GM12878 (cell line): ENCODE measurements around the gene MICA. TPM values are rescaled to one million over a fixed set of nuclear protein-coding genes. Genes with fewer than 3 reads are reported as not detected.

ENCODE experiments used
- ATAC-seq: fragments of 200-7000 bp; cut with Tn5 transposase; 3 replicates; pipeline ENCODE4 v1.9.1; 2020; ENCODE audit warnings: mild to moderate bottlenecking, moderate library complexity
- BruUV-seq: library from RNA; stranded (reverse); fragments of 400-500 nt; replicated peaks from 2 replicates; lab custom pipeline; 2021; lab: Mats Ljungman, UMichigan
- CTCF ChIA-PET: fragments of 300-600 bp; sonication (Branson Sonifier 250); formaldehyde crosslinking; extraction: SDS; loops from one replicate; lab custom pipeline; 2021; ENCODE audit warnings: inconsistent platforms; lab: Yijun Ruan, JAX
- POLR2A ChIA-PET: fragments of 350-600 bp; formaldehyde crosslinking; extraction: SDS; loops from one replicate; lab custom pipeline; 2021; ENCODE audit warnings: inconsistent platforms; lab: Charles Lee
- RAD21 ChIA-PET: fragments of 300-600 bp; sonication (Branson Sonifier 250); formaldehyde crosslinking; loops from one replicate; lab custom pipeline; 2023; ENCODE audit warnings: antibody characterized with exemption; ENCODE audit not compliant: unreplicated experiment; lab: Charles Lee
- SMC1A ChIA-PET: fragments of 300-600 bp; sonication (Branson Sonifier 250); formaldehyde crosslinking; loops from one replicate; lab custom pipeline; 2023; ENCODE audit not compliant: unreplicated experiment, uncharacterized antibody; lab: Charles Lee
- DNase-seq: peaks from one replicate; pipeline ENCODE4 v3.0.0-alpha.2; 2011; ENCODE audit warnings: low read depth, low spot score
- FAIRE-seq: peaks from 3 replicates; lab custom pipeline; 2011; peaks lifted over from hg19 to GRCh38; lab: Jason Lieb, UNC
- H2AFZ ChIP-seq: 2 replicates; pipeline ENCODE4 v1.6.0; 2011; ENCODE audit warnings: low read depth, low read length, control low read depth; ENCODE audit not compliant: control insufficient read depth
- H3K27ac ChIP-seq: 2 replicates; pipeline ENCODE4 v1.5.1; 2011; ENCODE audit warnings: control low read depth; ENCODE audit not compliant: control insufficient read depth, insufficient read depth
- H3K27me3 ChIP-seq, 2 experiments: replicated peaks in 1 of 2; 2 replicates each; pipeline versions ENCODE4 v1.6.0 to v1.6.1; 2011; ENCODE audit warnings: low read length in 1 of 2; ENCODE audit not compliant: control insufficient read depth in 2 of 2, insufficient read depth in 2 of 2
- H3K36me3 ChIP-seq, 2 experiments: 2 replicates each; pipeline ENCODE4 v1.5.1; 2011; ENCODE audit warnings: low read length in 1 of 2; ENCODE audit not compliant: control insufficient read depth in 2 of 2, insufficient read depth in 2 of 2
- H3K4me1 ChIP-seq: 2 replicates; pipeline ENCODE4 v1.6.1; 2011; ENCODE audit warnings: mild to moderate bottlenecking, low read length, moderate library complexity, mixed read lengths; ENCODE audit not compliant: control insufficient read depth, insufficient read depth
- H3K4me2 ChIP-seq: 2 replicates; pipeline ENCODE4 v1.6.0; 2011; ENCODE audit warnings: control low read depth; ENCODE audit not compliant: control insufficient read depth, insufficient read depth
- H3K4me3 ChIP-seq: fragments of 200-600 bp; sonication (generic); 2 replicates; pipeline ENCODE4 v1.5.1; 2016
- H3K79me2 ChIP-seq: 2 replicates; pipeline ENCODE4 v1.6.0; 2011; ENCODE audit warnings: low read length; ENCODE audit not compliant: control insufficient read depth, insufficient read depth
- H3K9ac ChIP-seq: 2 replicates; pipeline ENCODE4 v1.8.0; 2011; ENCODE audit warnings: low read length, control low read depth, mixed read lengths; ENCODE audit not compliant: control insufficient read depth, insufficient read depth
- H3K9me3 ChIP-seq: replicated peaks from 3 replicates; pipeline ENCODE4 v1.5.1; 2011; ENCODE audit warnings: mild to moderate bottlenecking, low read length; ENCODE audit not compliant: control insufficient read depth, insufficient read depth
- H4K20me1 ChIP-seq: 2 replicates; pipeline ENCODE4 v1.6.0; 2011; ENCODE audit not compliant: control insufficient read depth, insufficient read depth
- BRCA1 ChIP-seq: IDR thresholded peaks from 2 replicates; pipeline ENCODE4 v1.6.1; 2011; ENCODE audit warnings: low read depth, low read length, improper control_type of control experiment
- CEBPZ ChIP-seq: fragments of 150-350 bp; IDR thresholded peaks from 2 replicates; pipeline ENCODE4 v1.6.1; 2016; ENCODE audit warnings: low read depth, low read length
- CHD1 ChIP-seq: IDR thresholded peaks from 2 replicates; pipeline ENCODE4 v1.6.1; 2012; ENCODE audit warnings: low read depth, low read length, improper control_type of control experiment
- CHD4 ChIP-seq: fragments of 200-600 bp; sonication (generic); IDR thresholded peaks from 2 replicates; pipeline ENCODE4 v1.6.1; 2016; ENCODE audit warnings: mild to moderate bottlenecking
- DPF2 ChIP-seq: fragments of 450-650 bp; IDR thresholded peaks from 2 replicates; pipeline ENCODE4 v1.6.1; 2017; ENCODE audit warnings: mild to moderate bottlenecking
- E2F8 ChIP-seq: fragments of 450-650 bp; IDR thresholded peaks from 2 replicates; pipeline ENCODE4 v1.6.1; 2018; ENCODE audit warnings: mild to moderate bottlenecking, low read depth, moderate library complexity; ENCODE audit not compliant: partially characterized antibody
- EED ChIP-seq: sonication (generic); IDR thresholded peaks from 2 replicates; pipeline ENCODE4 v1.6.1; 2016; ENCODE audit warnings: antibody characterized with exemption, low read depth
- EZH2 ChIP-seq: IDR thresholded peaks from 2 replicates; pipeline ENCODE4 v1.6.1; 2012; ENCODE audit warnings: low read depth, mild to moderate bottlenecking, control low read depth, inconsistent platforms, low read length, borderline replicate concordance; ENCODE audit not compliant: control insufficient read depth
- GATAD2B ChIP-seq: fragments of 450-650 bp; conservative IDR thresholded peaks from 2 replicates; pipeline ENCODE4 v1.6.1; 2017; ENCODE audit warnings: low read depth, mild to moderate bottlenecking, moderate library complexity
- IKZF1 ChIP-seq: fragments of 450-650 bp; conservative IDR thresholded peaks from 2 replicates; pipeline ENCODE4 v1.6.1; 2017; ENCODE audit warnings: antibody characterized with exemption, mild to moderate bottlenecking
- LARP7 ChIP-seq: fragments of 450-650 bp; IDR thresholded peaks from 2 replicates; pipeline ENCODE4 v1.6.1; 2017; ENCODE audit warnings: mild to moderate bottlenecking
- MYC ChIP-seq: IDR thresholded peaks from 2 replicates; pipeline ENCODE4 v1.6.1; 2011; ENCODE audit warnings: mild to moderate bottlenecking, low read length, moderate library complexity, inconsistent platforms; ENCODE audit not compliant: insufficient read depth, insufficient replicate concordance, insufficient read length, severe bottlenecking
- NBN ChIP-seq: fragments of 450-650 bp; IDR thresholded peaks from 2 replicates; pipeline ENCODE4 v1.6.1; 2016
- PAX5 ChIP-seq: IDR thresholded peaks from 2 replicates; pipeline ENCODE4 v1.6.1; 2011; ENCODE audit warnings: low read depth, low read length, borderline replicate concordance
- PAX8 ChIP-seq: fragments of 450-650 bp; IDR thresholded peaks from 2 replicates; pipeline ENCODE4 v1.6.1; 2017; ENCODE audit warnings: mild to moderate bottlenecking, moderate library complexity
- POLR2A ChIP-seq: IDR thresholded peaks from 2 replicates; pipeline ENCODE4 v1.6.1; 2011; ENCODE audit warnings: low read depth, mild to moderate bottlenecking, low read length
- RUNX3 ChIP-seq: IDR thresholded peaks from 2 replicates; pipeline ENCODE4 v1.6.1; 2012; ENCODE audit warnings: low read length, inconsistent platforms
- SMAD1 ChIP-seq: fragments of 450-650 bp; IDR thresholded peaks from 2 replicates; pipeline ENCODE4 v1.6.1; 2018; ENCODE audit warnings: mild to moderate bottlenecking, low read depth; ENCODE audit not compliant: partially characterized antibody
- SMARCA5 ChIP-seq: fragments of 450-650 bp; IDR thresholded peaks from 2 replicates; pipeline ENCODE4 v1.6.1; 2017; ENCODE audit warnings: mild to moderate bottlenecking
- ZNF207 ChIP-seq: fragments of 450-650 bp; IDR thresholded peaks from 2 replicates; pipeline ENCODE4 v1.6.1; 2014; ENCODE audit warnings: antibody characterized with exemption, mild to moderate bottlenecking, borderline replicate concordance
- ZSCAN29 ChIP-seq: fragments of 450-650 bp; IDR thresholded peaks from 2 replicates; pipeline ENCODE4 v1.6.1; 2017; ENCODE audit warnings: mild to moderate bottlenecking, moderate library complexity
- ZZZ3 ChIP-seq: IDR thresholded peaks from 2 replicates; pipeline ENCODE4 v1.6.1; 2011; ENCODE audit warnings: low read depth; ENCODE audit not compliant: control insufficient read depth, insufficient read length
- WGBS: methylation state at CpG from one replicate; pipeline ENCODE4 v1.1.6; 2016; ENCODE audit warnings: low lambda C conversion rate; ENCODE audit not compliant: insufficient replicate concordance, insufficient coverage; ENCODE audit errors: missing lambda C conversion rate; 5-methylcytosine and 5-hydroxymethylcytosine counted together
- in situ Hi-C: fragments of 300-500 bp; cut with MboI; formaldehyde crosslinking; loops from 9 replicates; pipeline ENCODE4 v1.14.3; 2018; ENCODE audit warnings: mixed read lengths
- intact Hi-C: fragments of 100-400 bp; cut with micrococcal nuclease; formaldehyde crosslinking; loops from one replicate; pipeline ENCODE4 v1.14.2; 2022; ENCODE audit not compliant: unreplicated experiment
- polyA plus RNA-seq, 11 experiments: library from polyadenylated mRNA; depleted of rRNA in 4 of 11; unstranded in 6 of 11; stranded (reverse) in 5 of 11; fragments of >200 nt; fragmentation: Nextera tagmentation in 4 of 11; fragmentation: Illumina TruSeq in 1 of 11; extraction: Ambion mirVana in 4 of 11; extraction: Trizol in 1 of 11; gene quantifications; 1 replicate in 1 of 11; 2 replicates in 10 of 11; pipeline versions ENCODE4 v1.2.1 to v1.2.3, GENCODE V29; 2011 to 2016; ENCODE audit warnings: inconsistent platforms in 2 of 11, missing spikeins in 2 of 11, low read depth in 1 of 11
- total RNA-seq, 4 experiments: library from RNA; depleted of rRNA in 3 of 4; stranded (reverse); fragments of >200 nt in 3 of 4; fragmentation: Illumina TruSeq in 1 of 4; extraction: Trizol in 1 of 4; gene quantifications; 2 replicates each; pipeline versions ENCODE4 v1.2.1 to v1.2.3, GENCODE V29; 2013 to 2021

Gene MICA
- total and polyA plus RNA-seq, 10 of the 15 experiments (the other 5 are each of a cell fraction or from before 2014, with no cell fraction given): 3.6 to 10.5 (median 6.9) TPM

GRCh38 chr6:31407699-31408098, 4.3 kb downstream of the MICA start (continued):
- TF ChIP-seq EZH2: no peak
- TF ChIP-seq BRCA1: no peak
- TF ChIP-seq POLR2A: no peak
- TF ChIP-seq CHD1: no peak
- no peak for TF ChIP-seq IKZF1
- no peak for TF ChIP-seq ZZZ3
- TF ChIP-seq SMAD1: no peak

GRCh38 chr6:31412506-31412905, 9.1 kb downstream of the MICA start:
- WGBS: 97% methylated on average over 7 of the region's 8 CpGs
- H3K79me2 ChIP-seq: peaks cover 14% of the 10 kb centered on the region
- ATAC-seq (no peak), FAIRE-seq (no peak), DNase-seq (no peak)
- ChIA-PET CTCF (no interaction called here), POLR2A (no interaction called here), SMC1A (no interaction called here), RAD21 (no interaction called here)
- H3K4me2 ChIP-seq: no peak overlapping the region
- H3K27me3 ChIP-seq: no peaks in the 10 kb centered on the region
- TF ChIP-seq RUNX3 (no peak), NBN (no peak), SMARCA5 (no peak), CEBPZ (no peak), GATAD2B (no peak), LARP7 (no peak), EED (no peak), ZSCAN29 (no peak), DPF2 (no peak), PAX8 (no peak), ZNF207 (no peak), PAX5 (no peak), E2F8 (no peak), MYC (no peak), CHD4 (no peak)
- BruUV-seq: no TSS peak
- H3K4me1 ChIP-seq: no peaks in the 10 kb centered on the region
- intact Hi-C loops (no loop called here), in situ Hi-C loops (no loop called here)
- H3K9ac ChIP-seq: no peak overlapping the region
- no peak overlapping the region for H3K27ac ChIP-seq
- no peaks in the 10 kb centered on the region; the same call in 2 of the 3 replicates for H3K9me3 ChIP-seq
- H2AFZ ChIP-seq: no peak overlapping the region
- H3K36me3 ChIP-seq: peaks cover 13 to 29% of the 10 kb centered on the region in 2 experiments; a peak in 3 of 4 replicates
- H3K4me3 ChIP-seq: no peak overlapping the region
- H4K20me1 ChIP-seq: no peaks in the 10 kb centered on the region
